Suprapubic skin (tissue), 4 donors: ENCODE measurements around the gene FGD5. TPM values are rescaled to one million over a fixed set of nuclear protein-coding genes. Genes with fewer than 3 reads are reported as not detected.
A peak's percentile ranks its signal among the peaks of the same experiment; 100 is the strongest.

Experiments used
- DNase-seq, 2 donors: peaks; one replicate each; pipeline ENCODE4 v3.0.0-alpha.2; 2019; ENCODE audit warnings: low spot score in 2 of 2
- H3K27ac ChIP-seq: fragments of 200-600 bp; sonication (generic); one replicate; pipeline ENCODE4 v1.5.1; 2019
- H3K27me3 ChIP-seq: fragments of 200-600 bp; sonication (generic); one replicate; pipeline ENCODE4 v1.5.1; 2019
- H3K36me3 ChIP-seq: fragments of 200-600 bp; sonication (generic); one replicate; pipeline ENCODE4 v1.5.1; 2019
- H3K4me1 ChIP-seq: fragments of 200-600 bp; sonication (generic); one replicate; pipeline ENCODE4 v1.5.1; 2019
- H3K4me3 ChIP-seq: fragments of 200-600 bp; sonication (generic); one replicate; pipeline ENCODE4 v1.5.1; 2019; ENCODE audit warnings: mild to moderate bottlenecking
- H3K9me3 ChIP-seq: fragments of 200-600 bp; sonication (generic); one replicate; pipeline ENCODE4 v1.5.1; 2019
- CTCF ChIP-seq, 2 donors: fragments of 200-600 bp in 1 of 2; fragments of 450-650 bp in 1 of 2; sonication (generic) in 1 of 2; IDR thresholded peaks; one replicate each; pipeline ENCODE4 v1.5.1; 2016 to 2019; ENCODE audit warnings: antibody characterized with exemption in 2 of 2, mild to moderate bottlenecking in 1 of 2, moderate library complexity in 1 of 2
- EP300 ChIP-seq: sonication (generic); formaldehyde crosslinking; IDR thresholded peaks from one replicate; pipeline ENCODE4 v1.6.1; 2017; ENCODE audit warnings: antibody characterized with exemption
- POLR2A ChIP-seq, 2 donors: fragments of 450-650 bp; IDR thresholded peaks; one replicate each; pipeline ENCODE4 v1.6.1; 2017; ENCODE audit warnings: antibody characterized with exemption in 2 of 2, mild to moderate bottlenecking in 2 of 2, moderate library complexity in 2 of 2
- POLR2AphosphoS5 ChIP-seq, 3 donors: sonication (generic); formaldehyde crosslinking; IDR thresholded peaks; one replicate each; pipeline ENCODE4 v1.6.1; 2017; ENCODE audit warnings: antibody characterized with exemption in 3 of 3
- WGBS: methylation state at CpG from one replicate; pipeline ENCODE4 v1.1.5; 2018; 5-methylcytosine and 5-hydroxymethylcytosine counted together
- total RNA-seq, 4 donors: library from RNA; depleted of rRNA; stranded (reverse); fragments of >200 nt; gene quantifications; one replicate each; pipeline ENCODE4 v1.1.0, GENCODE V29; 2016

Gene FGD5
- total RNA-seq, 4 donors from 2014 or later = 2.8 to 15.5 (median 7.1) TPM

- peak; percentile 26 to 48 for DNase-seq
- Histone ChIP-seq H3K27me3 (peaks cover 16% of the 10 kb centered on the region), H3K4me3 (no peak overlapping the region), H3K36me3 (no peaks in the 10 kb centered on the region), H3K4me1 (no peaks in the 10 kb centered on the region), H3K27ac (no peak overlapping the region), H3K9me3 (no peaks in the 10 kb centered on the region)
- no peak for TF ChIP-seq POLR2A (IDR thresholded peaks at IDR 0.05)
- TF ChIP-seq POLR2AphosphoS5 (IDR thresholded peaks at IDR 0.05) = no peak
- no peak for TF ChIP-seq EP300
- TF ChIP-seq CTCF (IDR thresholded peaks at IDR 0.05) = no peak
- 81% methylated on average over 10 of the region's 10 CpGs for WGBS
Observed at GRCh38 chr3:14789640-14790285, 29.0 kb upstream of the FGD5 start.

- Histone ChIP-seq H3K4me3 (no peak overlapping the region), H3K4me1 (no peaks in the 10 kb centered on the region), H3K27me3 (peaks cover 10% of the 10 kb centered on the region), H3K36me3 (no peaks in the 10 kb centered on the region), H3K27ac (no peak overlapping the region), H3K9me3 (no peaks in the 10 kb centered on the region)
- peak; percentile 79 to 86 for DNase-seq
- peak; percentile 52 to 70 for TF ChIP-seq CTCF (IDR thresholded peaks at IDR 0.05)
- TF ChIP-seq EP300 = no peak
- WGBS = 27% methylated on average over 13 of the region's 15 CpGs
Observed at GRCh38 chr3:14791343-14791945, 27.3 kb upstream of the FGD5 start.

- no peaks in the 10 kb centered on the region for H3K9me3 ChIP-seq
- 91% methylated on average over 9 of the region's 9 CpGs for WGBS
- no peak overlapping the region for H3K4me3 ChIP-seq
- no peaks in the 10 kb centered on the region for H3K36me3 ChIP-seq
- H3K4me1 ChIP-seq = no peaks in the 10 kb centered on the region
- H3K27me3 ChIP-seq = peaks cover 10% of the 10 kb centered on the region
- peak in 1 of 2 donors; percentile 46 for DNase-seq
- no peak overlapping the region for H3K27ac ChIP-seq
- TF ChIP-seq CTCF (IDR thresholded peaks at IDR 0.05) (no peak), POLR2A (IDR thresholded peaks at IDR 0.05) (no peak), EP300 (no peak)
Observed at GRCh38 chr3:14792691-14793121, 26.1 kb upstream of the FGD5 start.

GRCh38 chr3:14793126-14793857 is 25.5 kb upstream of the FGD5 start:
- peak overlapping the region; percentile 27 for H3K27ac ChIP-seq
- 52% methylated on average over 15 of the region's 15 CpGs for WGBS

More at GRCh38 chr3:14793126-14793857, 25.5 kb upstream of the FGD5 start:
- peak in 1 of 2 donors; percentile 54 for DNase-seq
- no peaks in the 10 kb centered on the region for H3K9me3 ChIP-seq
- H3K36me3 ChIP-seq = no peaks in the 10 kb centered on the region
- no peak overlapping the region for H3K4me3 ChIP-seq
- H3K4me1 ChIP-seq = no peaks in the 10 kb centered on the region
- TF ChIP-seq POLR2AphosphoS5 (IDR thresholded peaks at IDR 0.05) (no peak), CTCF (IDR thresholded peaks at IDR 0.05) (no peak), POLR2A (IDR thresholded peaks at IDR 0.05) (no peak), EP300 (no peak)
- peaks cover 10% of the 10 kb centered on the region for H3K27me3 ChIP-seq
